Lower leg skin (tissue), 3 donors: ENCODE data around the gene OPTC.

Experiments
- CTCF ChIP-seq, 3 donors: fragments of 450-650 bp; IDR thresholded peaks; one replicate each; pipeline ENCODE4 v1.5.1; 2016; ENCODE audit warnings: antibody characterized with exemption in 3 of 3, mild to moderate bottlenecking in 3 of 3, moderate library complexity in 2 of 3
- POLR2A ChIP-seq, 2 donors: fragments of 450-650 bp; IDR thresholded peaks; one replicate each; pipeline ENCODE4 v1.6.1; 2016 to 2017; ENCODE audit warnings: antibody characterized with exemption in 2 of 2, mild to moderate bottlenecking in 1 of 2, moderate library complexity in 1 of 2

DNA sequence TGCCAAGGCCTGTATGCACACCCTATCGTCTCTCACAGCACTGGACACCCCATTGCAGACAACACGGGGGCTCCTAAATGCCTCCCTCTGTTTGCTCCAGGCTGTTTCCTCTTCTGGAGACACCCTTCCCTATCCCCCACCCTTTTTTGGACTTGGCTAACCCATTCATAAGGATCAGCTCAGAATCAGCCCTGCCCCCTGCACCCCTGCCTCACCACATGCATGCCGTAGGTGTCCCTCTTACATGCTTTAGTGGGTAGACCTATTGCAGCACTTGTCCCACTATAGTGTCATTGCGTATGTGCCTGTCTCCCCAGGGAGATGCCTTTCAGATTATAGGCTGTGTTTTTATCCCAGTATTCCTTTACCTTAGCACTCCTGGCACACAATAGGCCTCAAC lies 30.9 kb downstream of the OPTC start:
- TF ChIP-seq CTCF (IDR thresholded peaks at IDR 0.05), result no peak
- no peak for TF ChIP-seq POLR2A (IDR thresholded peaks at IDR 0.05)
